Measurements from ENCODE around the gene LPGAT1. TPM values are rescaled to one million over a fixed set of nuclear protein-coding genes. Genes with fewer than 3 reads are reported as not detected.

The LPGAT1 gene
- total and polyA plus RNA-seq, 2 of the 13 experiments (the other 11 are each of a cell fraction or from before 2014, with no cell fraction given) = 12.1 to 48.3 TPM

GRCh38 chr1:211698161-211699026, 132.2 kb downstream of the LPGAT1 start (continued):
- TF ChIP-seq ZNF232 (CRISPR knock-in tag; IDR thresholded peaks at IDR 0.05; ENCODE audit: borderline replicate concordance) (peak; percentile 44; the same call in 1 of the 2 replicates), HMG20A (CRISPR knock-in tag; IDR thresholded peaks at IDR 0.05; ENCODE audit: borderline replicate concordance) (peak; percentile 26; the same call in 1 of the 2 replicates), ZNF431 (CRISPR knock-in tag; IDR thresholded peaks at IDR 0.05; ENCODE audit: borderline replicate concordance, low read depth) (no peak), RELA (CRISPR knock-in tag; IDR thresholded peaks at IDR 0.05) (0 out of 2 replicates have a peak, but pooled peaks have one; percentile 72), ZNF609 (CRISPR knock-in tag; IDR thresholded peaks at IDR 0.05; ENCODE audit: borderline replicate concordance) (no peak), NR1H2 (CRISPR knock-in tag; IDR thresholded peaks at IDR 0.05; ENCODE audit: borderline replicate concordance, low read depth) (no peak), MED1 (CRISPR knock-in tag; IDR thresholded peaks at IDR 0.05) (peak; percentile 72), ZSCAN31 (CRISPR knock-in tag; IDR thresholded peaks at IDR 0.05; ENCODE audit: low read depth) (peak; percentile 64; the same call in 1 of the 2 replicates), CCAR2 (optimal IDR thresholded peaks at IDR 0.05; ENCODE audit: low read depth, low read length) (no peak), CHCHD3 (CRISPR knock-in tag; IDR thresholded peaks at IDR 0.05) (no peak), KLF12 (CRISPR knock-in tag; IDR thresholded peaks at IDR 0.05; ENCODE audit: borderline replicate concordance) (0 out of 2 replicates have a peak, but pooled peaks have one; percentile 45), E2F1 (CRISPR knock-in tag; IDR thresholded peaks at IDR 0.05) (no peak), RFX5 (IDR thresholded peaks at IDR 0.05; ENCODE audit: low read depth, low read length) (no peak), IRX3 (CRISPR knock-in tag; IDR thresholded peaks at IDR 0.05; ENCODE audit: borderline replicate concordance, low read depth) (no peak), RFXAP (CRISPR knock-in tag; IDR thresholded peaks at IDR 0.05; ENCODE audit: borderline replicate concordance) (no peak; the same call in 1 of the 2 replicates), ZNF605 (CRISPR knock-in tag; IDR thresholded peaks at IDR 0.05) (peak; percentile 62), SMYD3 (CRISPR knock-in tag; IDR thresholded peaks at IDR 0.05) (no peak), CEBPG (CRISPR knock-in tag; IDR thresholded peaks at IDR 0.05) (0 out of 2 replicates have a peak, but pooled peaks have one; percentile 46)
- TF ChIP-seq, protein P1, sequence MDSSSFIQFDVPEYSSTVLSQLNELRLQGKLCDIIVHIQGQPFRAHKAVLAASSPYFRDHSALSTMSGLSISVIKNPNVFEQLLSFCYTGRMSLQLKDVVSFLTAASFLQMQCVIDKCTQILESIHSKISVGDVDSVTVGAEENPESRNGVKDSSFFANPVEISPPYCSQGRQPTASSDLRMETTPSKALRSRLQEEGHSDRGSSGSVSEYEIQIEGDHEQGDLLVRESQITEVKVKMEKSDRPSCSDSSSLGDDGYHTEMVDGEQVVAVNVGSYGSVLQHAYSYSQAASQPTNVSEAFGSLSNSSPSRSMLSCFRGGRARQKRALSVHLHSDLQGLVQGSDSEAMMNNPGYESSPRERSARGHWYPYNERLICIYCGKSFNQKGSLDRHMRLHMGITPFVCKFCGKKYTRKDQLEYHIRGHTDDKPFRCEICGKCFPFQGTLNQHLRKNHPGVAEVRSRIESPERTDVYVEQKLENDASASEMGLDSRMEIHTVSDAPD (CRISPR knock-in tag; IDR thresholded peaks at IDR 0.05) = no peak
- TF ChIP-seq, protein P2, sequence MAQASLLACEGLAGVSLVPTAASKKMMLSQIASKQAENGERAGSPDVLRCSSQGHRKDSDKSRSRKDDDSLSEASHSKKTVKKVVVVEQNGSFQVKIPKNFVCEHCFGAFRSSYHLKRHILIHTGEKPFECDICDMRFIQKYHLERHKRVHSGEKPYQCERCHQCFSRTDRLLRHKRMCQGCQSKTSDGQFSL (CRISPR knock-in tag; IDR thresholded peaks at IDR 0.05) = no peak
- TF ChIP-seq, protein P3, sequence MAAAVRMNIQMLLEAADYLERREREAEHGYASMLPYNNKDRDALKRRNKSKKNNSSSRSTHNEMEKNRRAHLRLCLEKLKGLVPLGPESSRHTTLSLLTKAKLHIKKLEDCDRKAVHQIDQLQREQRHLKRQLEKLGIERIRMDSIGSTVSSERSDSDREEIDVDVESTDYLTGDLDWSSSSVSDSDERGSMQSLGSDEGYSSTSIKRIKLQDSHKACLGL (CRISPR knock-in tag; IDR thresholded peaks at IDR 0.05) = no peak

All from HepG2 (cell line).